HG03095 (cell line): ENCODE data around the gene TRABD.

ENCODE experiments used
- ATAC-seq: cut with Tn5 transposase; IDR thresholded peaks from one replicate; pipeline ENCODE4 v1.9.1; 2021; ENCODE audit warnings: moderate library complexity; ENCODE audit not compliant: unreplicated experiment

The TRABD gene

GRCh38 chr22:50173311-50173982 lies 12.3 kb upstream of the TRABD start:
- no peak for ATAC-seq

GRCh38 chr22:50173983-50174355 lies 11.7 kb upstream of the TRABD start:
- ATAC-seq, result no peak

- ATAC-seq, result no peak
These were observed 11.1 kb upstream of the TRABD start for GRCh38 chr22:50174382-50175190.

DNA sequence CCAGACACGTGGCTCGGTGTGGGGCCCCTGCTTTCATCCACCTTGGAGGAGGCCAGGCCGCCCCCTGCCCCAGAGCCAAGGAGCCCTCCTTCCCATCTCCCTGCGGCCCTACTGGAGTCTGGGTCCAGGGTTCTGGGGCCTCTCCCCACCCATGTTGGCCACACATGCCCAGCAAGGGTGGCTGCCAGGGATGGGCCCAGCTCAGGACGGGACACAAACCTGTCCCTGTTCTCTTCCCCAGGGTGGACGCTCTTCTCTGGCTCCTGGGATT lies 10.6 kb upstream of the TRABD start:
- no peak for ATAC-seq

DNA sequence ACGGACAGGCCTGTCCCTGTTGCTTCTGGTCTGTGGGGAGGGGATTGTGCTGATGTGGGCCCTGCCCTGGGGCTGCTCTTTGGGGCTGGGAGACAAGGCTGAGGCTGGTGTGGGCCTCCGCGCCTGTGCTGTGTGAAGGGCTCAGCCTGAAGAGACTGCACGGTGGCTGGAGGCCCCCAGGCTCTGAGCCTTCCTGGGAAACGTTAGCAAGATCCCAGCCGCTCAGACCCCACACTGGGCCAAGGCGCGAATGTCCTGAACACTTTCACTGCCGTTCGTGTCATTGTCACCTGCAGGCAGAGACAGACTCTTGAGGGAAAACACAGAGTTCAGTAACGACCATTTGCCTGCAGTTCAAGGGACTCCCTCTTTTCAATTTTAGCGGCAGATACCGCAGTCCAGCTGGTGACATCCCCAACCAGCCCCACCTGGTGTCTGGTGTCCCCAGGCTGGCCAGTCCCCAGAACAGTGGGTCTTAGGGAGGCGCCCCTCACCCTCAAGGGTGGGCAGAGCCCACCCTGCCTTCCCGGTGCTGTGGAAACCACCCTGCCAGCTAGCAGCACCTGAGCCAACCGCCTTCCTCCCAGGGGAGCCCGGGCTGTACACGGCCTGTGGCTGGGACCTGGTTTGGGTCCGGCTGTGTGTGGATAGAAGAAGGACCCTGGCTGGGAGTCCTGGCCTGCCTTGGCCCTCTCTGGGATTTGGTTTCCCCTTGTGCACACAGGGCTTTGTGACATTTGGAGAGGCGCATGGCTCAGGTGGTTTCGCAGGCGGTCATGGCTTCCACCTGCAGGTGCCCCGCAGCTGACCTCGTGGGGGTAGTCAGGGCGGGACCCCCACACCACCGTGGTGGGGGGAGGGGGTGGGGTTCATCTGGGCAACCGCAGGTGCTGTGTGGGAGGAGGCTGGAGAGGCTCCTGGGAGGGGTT lies 9.5 kb upstream of the TRABD start:
- no peak for ATAC-seq

- no peak for ATAC-seq
These were observed 8.7 kb upstream of the TRABD start for GRCh38 chr22:50176850-50177536.

DNA sequence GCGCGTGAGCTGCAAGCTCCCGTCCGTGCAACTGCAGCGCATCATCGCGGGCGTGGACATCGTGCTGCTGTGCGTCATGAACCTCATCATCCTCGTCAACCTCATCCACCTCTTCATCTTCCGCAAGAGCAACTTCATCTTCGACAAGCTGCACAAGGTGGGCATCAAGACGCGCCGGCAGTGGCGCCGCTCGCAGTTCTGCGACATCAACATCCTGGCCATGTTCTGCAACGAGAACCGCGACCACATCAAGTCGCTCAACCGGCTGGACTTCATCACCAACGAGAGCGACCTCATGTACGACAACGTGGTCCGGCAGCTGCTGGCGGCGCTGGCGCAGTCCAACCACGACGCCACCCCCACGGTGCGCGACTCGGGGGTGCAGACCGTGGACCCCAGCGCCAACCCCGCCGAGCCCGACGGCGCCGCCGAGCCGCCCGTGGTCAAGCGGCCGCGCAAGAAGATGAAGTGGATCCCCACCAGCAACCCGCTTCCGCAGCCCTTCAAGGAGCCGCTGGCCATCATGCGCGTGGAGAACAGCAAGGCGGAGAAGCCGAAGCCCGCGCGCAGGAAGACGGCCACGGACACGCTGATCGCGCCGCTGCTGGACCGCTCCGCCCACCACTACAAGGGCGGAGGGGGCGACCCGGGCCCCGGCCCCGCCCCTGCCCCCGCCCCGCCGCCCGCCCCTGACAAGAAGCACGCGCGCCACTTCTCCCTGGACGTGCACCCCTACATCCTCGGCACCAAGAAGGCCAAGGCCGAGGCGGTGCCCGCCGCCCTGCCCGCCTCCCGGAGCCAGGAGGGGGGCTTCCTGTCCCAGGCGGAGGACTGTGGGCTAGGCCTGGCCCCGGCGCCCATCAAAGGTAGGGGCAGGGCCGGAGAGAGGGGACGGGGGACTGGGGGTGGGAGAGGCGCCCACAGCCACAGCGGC lies 7.9 kb upstream of the TRABD start:
- no peak for ATAC-seq

DNA sequence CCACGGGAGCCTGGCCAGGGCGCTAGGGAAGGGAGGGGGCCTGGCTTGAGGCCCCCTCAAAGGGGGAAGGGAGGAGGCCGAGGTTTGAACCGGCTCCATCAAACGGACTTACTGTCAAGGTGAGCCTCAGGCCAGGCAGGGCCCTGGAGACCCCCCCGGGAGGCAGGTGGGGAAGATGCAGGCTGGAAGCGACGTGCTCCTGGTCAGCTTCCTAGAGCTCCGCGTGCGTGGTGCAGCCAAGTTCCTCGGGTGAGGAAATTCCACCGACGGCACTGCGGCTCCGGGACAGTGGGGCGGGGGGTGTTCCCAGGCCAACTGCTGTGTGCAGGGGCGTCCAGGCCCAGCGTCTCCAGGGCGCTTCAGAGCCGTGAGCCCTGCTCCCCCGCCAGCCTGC lies 7.2 kb upstream of the TRABD start:
- ATAC-seq, result no peak

- ATAC-seq, result no peak
These were observed 6.5 kb upstream of the TRABD start for GRCh38 chr22:50178871-50179869.

DNA sequence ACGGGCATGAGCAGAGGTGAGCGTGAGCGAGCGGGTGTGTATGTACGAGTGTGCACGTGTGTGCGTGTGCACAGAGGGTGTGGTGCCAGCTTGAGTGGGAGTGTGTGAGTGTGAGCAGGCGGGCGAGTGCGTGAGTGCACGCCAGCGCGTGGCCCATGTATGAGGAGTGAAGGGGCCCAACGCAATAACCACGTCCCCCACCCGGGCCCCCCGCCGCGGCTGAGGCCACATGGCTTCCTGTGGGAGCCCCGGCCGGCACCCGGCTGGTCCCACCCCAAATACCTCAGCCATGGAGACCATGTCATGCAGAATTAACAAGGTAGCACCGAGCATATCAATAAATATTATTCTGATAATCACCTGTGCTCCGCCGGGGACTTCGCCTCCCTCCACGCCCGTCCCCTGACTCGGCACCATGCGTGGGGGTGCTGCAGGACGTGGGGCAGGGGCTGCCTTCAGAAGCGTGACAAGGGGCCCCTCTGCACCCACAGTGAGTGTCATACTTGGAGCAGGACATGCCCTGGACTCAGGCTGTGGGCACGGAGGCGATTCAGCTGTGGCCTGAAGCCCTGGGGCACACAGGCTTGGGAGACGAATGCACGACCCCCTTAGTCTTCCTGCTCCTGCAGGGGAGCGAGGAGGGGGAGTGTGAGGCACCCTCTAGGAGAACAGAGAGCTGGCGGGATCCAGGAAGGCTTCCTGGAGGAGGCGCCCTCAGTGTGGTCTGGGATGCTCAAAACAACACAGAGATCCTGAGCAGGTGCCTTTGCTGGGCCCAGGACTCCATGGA lies 5.6 kb upstream of the TRABD start:
- ATAC-seq, result no peak

DNA sequence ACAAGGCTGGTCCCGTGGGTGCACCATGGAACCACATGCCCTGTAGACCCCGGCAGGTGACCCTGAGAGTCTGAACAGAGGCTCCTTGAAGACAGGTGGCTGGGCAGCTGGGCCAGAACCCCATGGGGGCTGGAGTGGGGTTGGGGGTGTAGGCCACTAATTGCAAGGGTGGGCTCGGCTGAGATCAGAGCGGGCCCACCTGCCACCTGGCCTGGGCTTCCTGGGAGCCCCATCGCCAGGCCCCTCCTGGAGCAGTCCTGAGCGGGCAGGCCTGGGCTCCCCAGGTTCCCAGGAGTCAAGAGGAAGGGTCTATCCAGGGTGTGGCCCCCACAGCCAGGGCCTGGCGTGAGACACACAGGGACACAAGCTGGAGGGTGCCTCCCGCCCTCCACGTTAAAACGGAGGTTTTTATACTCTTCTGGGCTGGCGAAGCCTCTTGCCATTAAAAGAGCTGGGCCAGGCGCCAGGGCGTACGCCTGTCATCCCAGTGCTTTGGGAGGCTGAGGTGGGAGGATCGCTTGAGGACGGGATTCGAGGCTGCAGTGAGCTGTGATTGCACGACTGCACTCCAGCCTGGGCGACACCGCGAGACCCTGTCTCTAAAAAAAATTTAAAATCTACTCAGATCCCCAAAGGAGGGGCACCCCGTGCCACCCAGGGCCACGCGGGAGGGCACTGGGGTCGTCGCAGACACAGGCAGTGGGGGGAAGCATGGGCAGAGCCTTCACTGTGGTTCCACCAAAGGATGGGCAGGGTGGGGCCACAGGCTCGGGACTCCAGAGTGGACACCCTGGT lies 4.8 kb upstream of the TRABD start:
- ATAC-seq, result no peak

DNA sequence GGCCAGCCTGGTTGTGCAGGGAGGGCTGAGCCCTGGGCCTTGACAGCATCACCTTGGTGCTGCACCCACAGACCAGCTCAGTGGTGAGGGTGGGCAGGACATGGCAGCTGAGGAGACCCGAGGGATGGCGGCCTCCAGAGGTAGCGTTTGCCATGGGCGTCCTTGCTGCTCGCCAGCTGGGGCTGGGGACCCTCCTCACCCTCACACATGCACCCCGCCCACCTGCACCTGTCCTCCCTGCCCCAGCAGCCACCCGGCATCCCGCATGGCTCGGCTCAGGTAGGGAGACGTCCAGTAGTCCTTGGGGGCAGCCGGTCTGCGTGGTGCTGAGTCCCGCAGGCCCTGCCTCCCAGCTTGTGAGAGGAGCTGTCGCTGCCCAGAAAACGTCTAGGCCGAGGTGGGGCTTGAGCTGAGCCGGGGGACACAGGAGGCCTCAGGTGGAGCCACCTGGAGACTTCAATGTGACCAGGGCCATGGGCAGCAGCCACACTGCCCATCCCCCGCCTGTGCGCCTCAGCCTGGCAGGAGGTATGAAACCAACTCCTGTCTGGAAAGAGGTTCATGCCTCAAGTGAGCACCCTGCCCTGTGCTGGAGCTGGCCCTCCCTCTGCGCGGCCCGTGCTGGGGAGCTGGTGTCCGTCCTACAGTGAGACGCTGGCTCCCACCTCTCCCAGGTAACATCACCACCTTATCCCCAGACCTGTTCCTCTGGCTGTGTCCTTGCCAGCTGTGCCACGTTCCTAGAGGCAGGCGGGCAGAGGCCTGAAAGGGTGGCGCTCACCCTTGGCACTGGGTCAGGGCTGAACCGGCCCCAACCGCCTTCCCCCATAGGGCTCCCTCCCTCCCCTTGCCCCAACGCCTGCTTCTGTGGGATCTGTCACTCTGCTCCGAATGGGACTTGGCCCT lies 3.3 kb upstream of the TRABD start:
- ATAC-seq, result no peak

DNA sequence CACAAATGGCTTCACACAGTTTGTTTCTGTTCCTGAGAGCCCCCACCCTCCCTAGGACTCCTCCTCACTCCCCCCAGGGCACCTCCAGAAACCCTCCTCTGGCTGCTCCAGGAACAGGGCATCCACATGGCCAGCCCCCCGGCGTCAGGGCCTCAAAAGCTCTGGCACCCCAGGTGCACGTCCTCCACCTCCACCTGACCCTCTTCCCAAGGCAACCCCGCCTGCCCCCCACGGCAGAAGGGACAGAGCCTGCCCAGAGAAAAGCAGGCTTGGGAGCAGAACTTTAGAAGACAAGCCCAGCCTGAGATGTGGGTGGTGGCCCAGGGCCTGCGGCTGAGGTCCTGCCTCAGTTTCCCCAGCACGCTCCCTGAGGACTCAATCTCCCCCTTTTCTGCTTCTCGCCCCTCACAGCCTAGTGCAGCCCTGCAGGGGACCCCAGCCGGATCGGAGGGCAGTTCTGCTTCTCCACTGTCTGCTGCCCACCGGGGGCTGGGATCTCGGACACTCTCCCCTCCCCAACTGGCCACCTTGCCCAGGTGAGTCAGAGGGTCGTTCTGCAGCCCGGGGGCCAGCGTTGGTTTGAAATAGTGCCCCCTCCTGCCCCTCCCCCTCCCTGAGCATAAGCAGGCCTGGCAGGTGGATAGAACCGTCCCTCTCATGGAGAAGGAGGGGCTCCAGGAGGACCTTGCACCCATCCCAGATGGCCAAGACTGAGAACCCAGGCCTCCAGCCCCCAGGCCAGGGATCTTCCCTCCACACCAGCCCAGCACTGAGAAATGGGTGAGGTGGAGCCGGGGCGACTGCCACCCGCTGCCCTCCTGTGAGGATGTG lies 2.4 kb upstream of the TRABD start:
- ATAC-seq, result no peak

- ATAC-seq, result no peak
These were observed 1.5 kb upstream of the TRABD start for GRCh38 chr22:50184004-50184901.
